HCT116 (cell line): ENCODE data around the gene CNTNAP2. TPM values are rescaled to one million over a fixed set of nuclear protein-coding genes. Genes with fewer than 3 reads are reported as not detected.

Experiments
- ATAC-seq: fragments of 200-7000 bp; cut with Tn5 transposase; 2 replicates; pipeline ENCODE4 v1.9.1; 2020; ENCODE audit warnings: mild to moderate bottlenecking, moderate library complexity
- BruUV-seq: library from RNA; stranded (reverse); fragments of 400-500 nt; replicated peaks from 2 replicates; lab custom pipeline; 2021; lab: Mats Ljungman, UMichigan
- CTCF ChIA-PET: fragments of 300-600 bp; sonication (Branson Sonifier 250); formaldehyde crosslinking; loops from one replicate; lab custom pipeline; 2021; ENCODE audit warnings: antibody characterized with exemption; lab: Charles Lee
- POLR2A ChIA-PET: fragments of 300-600, 350-600 bp; sonication (Branson Sonifier 250); formaldehyde crosslinking; loops from one replicate; lab custom pipeline; 2021; ENCODE audit warnings: antibody characterized with exemption; lab: Charles Lee
- RAD21 ChIA-PET, 2 experiments: fragments of 300-600 bp; sonication (Branson Sonifier 250); formaldehyde crosslinking; loops; one replicate each; lab custom pipeline; 2023; ENCODE audit warnings: low total read pairs in 2 of 2; ENCODE audit not compliant: uncharacterized antibody in 2 of 2, unreplicated experiment in 2 of 2, low non-redundant PET in 1 of 2; lab: Charles Lee
- DNase-seq: peaks from one replicate; pipeline ENCODE4 v3.0.0-alpha.2; 2010; ENCODE audit warnings: low read depth, low spot score
- H2AFZ ChIP-seq: fragments of 200-600 bp; shearing (Covaris generic), sonication (generic); 2 replicates; pipeline ENCODE4 v1.6.1; 2017; ENCODE audit warnings: low read depth, mixed run types, mixed read lengths, antibody characterized with exemption, low read length; ENCODE audit not compliant: poor library complexity, severe bottlenecking
- H3K27ac ChIP-seq: 2 replicates; pipeline ENCODE4 v1.5.1; 2012; ENCODE audit warnings: low read depth, low read length
- H3K27me3 ChIP-seq: fragments of 200-600 bp; sonication (generic); 2 replicates; pipeline ENCODE4 v1.6.1; 2016; ENCODE audit warnings: mixed run types, low read length, mixed read lengths; ENCODE audit not compliant: insufficient read depth
- H3K36me3 ChIP-seq, 2 experiments: fragments of 200-500 bp in 1 of 2; fragments of 200-600 bp in 1 of 2; sonication (Bioruptor generic) in 1 of 2; sonication (generic) in 1 of 2; 2 replicates each; pipeline versions ENCODE4 v1.5.1 to v1.6.1; 2014 to 2016; ENCODE audit warnings: low read length in 2 of 2, inconsistent platforms in 1 of 2, mixed read lengths in 1 of 2, mixed run types in 1 of 2; ENCODE audit not compliant: insufficient read depth in 2 of 2, control insufficient read depth in 1 of 2
- H3K4me1 ChIP-seq, 2 experiments: fragments of 200-600 bp in 1 of 2; sonication (generic) in 1 of 2; 2 replicates each; pipeline versions ENCODE4 v1.5.1 to v1.6.1; 2012 to 2017; ENCODE audit warnings: low read length in 2 of 2, inconsistent platforms in 1 of 2, mild to moderate bottlenecking in 1 of 2, mixed read lengths in 1 of 2, mixed run types in 1 of 2, moderate library complexity in 1 of 2; ENCODE audit not compliant: insufficient read depth in 2 of 2, control insufficient read depth in 1 of 2
- H3K4me2 ChIP-seq: fragments of 200-600 bp; sonication (generic); 2 replicates; pipeline ENCODE4 v1.6.1; 2017; ENCODE audit warnings: mixed run types, low read length, mixed read lengths
- H3K4me3 ChIP-seq, 2 experiments: fragments of 200-600 bp in 1 of 2; sonication (generic) in 1 of 2; replicated peaks in 1 of 2; 2 replicates each; pipeline ENCODE4 v1.5.1; 2011 to 2016; ENCODE audit warnings: low read length in 2 of 2, control low read depth in 1 of 2, low read depth in 1 of 2, mild to moderate bottlenecking in 1 of 2, mixed read lengths in 1 of 2, mixed run types in 1 of 2
- H3K79me2 ChIP-seq: fragments of 200-600 bp; sonication (generic); 2 replicates; pipeline ENCODE4 v1.6.1; 2017; ENCODE audit warnings: mild to moderate bottlenecking, mixed run types, low read length, moderate library complexity, mixed read lengths; ENCODE audit not compliant: insufficient read depth
- H3K9ac ChIP-seq: fragments of 200-600 bp; sonication (generic); 2 replicates; pipeline ENCODE4 v1.6.1; 2016; ENCODE audit warnings: low read length, mixed read lengths
- H3K9me2 ChIP-seq: fragments of 200-600 bp; sonication (generic), shearing (Covaris generic); 2 replicates; pipeline ENCODE4 v1.6.1; 2017; ENCODE audit warnings: mixed run types, mild to moderate bottlenecking, moderate library complexity; ENCODE audit not compliant: insufficient read depth
- H3K9me3 ChIP-seq, 2 experiments: fragments of 200-500 bp in 1 of 2; fragments of 200-600 bp in 1 of 2; sonication (Bioruptor generic) in 1 of 2; sonication (generic) in 1 of 2; 2 replicates each; pipeline ENCODE4 v1.6.1; 2014 to 2017; ENCODE audit warnings: low read length in 2 of 2, mixed read lengths in 2 of 2, inconsistent platforms in 1 of 2, low read depth in 1 of 2, mild to moderate bottlenecking in 1 of 2, mixed run types in 1 of 2, moderate library complexity in 1 of 2; ENCODE audit not compliant: control insufficient read depth in 1 of 2, insufficient read depth in 1 of 2
- H4K20me1 ChIP-seq: fragments of 200-600 bp; sonication (generic), shearing (Covaris generic); 2 replicates; pipeline ENCODE4 v1.6.1; 2017; ENCODE audit warnings: mixed run types, mild to moderate bottlenecking, moderate library complexity; ENCODE audit not compliant: insufficient read depth
- ELF1 ChIP-seq: IDR thresholded peaks from 2 replicates; pipeline ENCODE4 v1.6.1; 2012; ENCODE audit warnings: low read depth, borderline replicate concordance
- FOSL1 ChIP-seq: IDR thresholded peaks from 2 replicates; pipeline ENCODE4 v1.6.1; 2012; ENCODE audit warnings: low read depth
- POLR2AphosphoS5 ChIP-seq: IDR thresholded peaks from 2 replicates; pipeline ENCODE4 v1.6.1; 2011; ENCODE audit warnings: mild to moderate bottlenecking, low read depth, low read length, moderate library complexity
- RAD21 ChIP-seq: IDR thresholded peaks from 2 replicates; pipeline ENCODE4 v1.6.1; 2012; ENCODE audit warnings: low read depth, mild to moderate bottlenecking
- REST ChIP-seq: IDR thresholded peaks from 2 replicates; pipeline ENCODE4 v1.6.1; 2012; ENCODE audit warnings: low read depth
- SIN3A ChIP-seq: IDR thresholded peaks from 2 replicates; pipeline ENCODE4 v1.6.1; 2012; ENCODE audit warnings: low read depth
- SRF ChIP-seq: IDR thresholded peaks from 2 replicates; pipeline ENCODE4 v1.6.1; 2012; ENCODE audit warnings: low read depth
- TCF7L2 ChIP-seq: IDR thresholded peaks from 2 replicates; pipeline ENCODE4 v1.7.0; 2011; ENCODE audit warnings: borderline replicate concordance, inconsistent platforms; ENCODE audit not compliant: insufficient read depth, insufficient read length; ENCODE audit errors: extremely low read depth
- ZBTB33 ChIP-seq: IDR thresholded peaks from 2 replicates; pipeline ENCODE4 v1.6.1; 2011; ENCODE audit warnings: mild to moderate bottlenecking, low read length, moderate library complexity; ENCODE audit not compliant: insufficient replicate concordance; ENCODE audit errors: extremely low read depth
- ZFX ChIP-seq: fragments of 450-650 bp; IDR thresholded peaks from 2 replicates; pipeline ENCODE4 v1.6.1; 2017
- ZNF274 ChIP-seq: fragments of 200-500 bp; sonication (Bioruptor generic); IDR thresholded peaks from 2 replicates; pipeline ENCODE4 v1.6.1; 2014; ENCODE audit warnings: mild to moderate bottlenecking, low read depth, low read length, inconsistent platforms
- intact Hi-C: fragments of 100-400 bp; cut with micrococcal nuclease; formaldehyde crosslinking; loops from 2 replicates; pipeline ENCODE4 v1.10.0; 2022
- total RNA-seq: library from RNA; stranded (reverse); gene quantifications from one replicate; pipeline ENCODE4 v1.2.1, GENCODE V29; 2021; ENCODE audit not compliant: unreplicated experiment

The CNTNAP2 gene
- total RNA-seq, 1 experiment from 2014 or later: 0.37 TPM

DNA sequence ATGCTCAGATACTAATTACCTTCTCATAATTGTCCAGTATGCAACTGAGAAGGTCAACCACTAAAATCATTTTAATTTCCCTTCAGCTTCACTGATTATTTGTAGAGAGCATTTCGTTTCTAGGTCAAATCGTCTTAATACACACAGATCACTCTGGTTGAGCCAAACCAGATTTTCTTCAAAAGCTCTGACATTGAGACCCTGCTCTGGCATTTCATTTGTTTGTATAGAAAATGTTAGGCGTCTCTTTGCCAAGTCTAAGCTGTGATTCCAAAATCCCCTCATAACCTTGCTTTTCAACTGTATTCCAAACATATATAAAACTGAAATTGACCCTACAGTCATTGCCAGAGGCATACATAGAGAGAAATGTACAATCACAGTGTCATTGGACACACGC lies 520.0 kb downstream of the CNTNAP2 start:
- intact Hi-C loops: no loop called here
- Histone ChIP-seq H2AFZ (no peak overlapping the region), H3K4me1 (no peaks in the 10 kb centered on the region)
- TF ChIP-seq ELF1 (no peak), REST (no peak), FOSL1 (no peak), RAD21 (no peak), SRF (no peak), ZFX (no peak), ZNF274 (no peak), POLR2AphosphoS5 (no peak), TCF7L2 (no peak), SIN3A (no peak), ZBTB33 (no peak)
- TF ChIP-seq, all 23 proteins: peak for 0
- no peaks in the 10 kb centered on the region for H3K36me3 ChIP-seq
- no peak overlapping the region for H3K27ac ChIP-seq
- H4K20me1 ChIP-seq: no peaks in the 10 kb centered on the region
- no TSS peak for BruUV-seq
- H3K4me3 ChIP-seq: no peak overlapping the region
- H3K9ac ChIP-seq: no peak overlapping the region
- H3K9me3 ChIP-seq: peaks cover 7 to 21% of the 10 kb centered on the region in 2 experiments; a peak in 2 of 4 replicates
- H3K9me2 ChIP-seq: no peaks in the 10 kb centered on the region
- no peak overlapping the region for H3K4me2 ChIP-seq
- H3K27me3 ChIP-seq: no peaks in the 10 kb centered on the region
- ChIA-PET POLR2A (no interaction called here), RAD21 (no interaction called here), CTCF (no interaction called here)
- ATAC-seq (no peak), DNase-seq (no peak)
- no peaks in the 10 kb centered on the region for H3K79me2 ChIP-seq
